Neural progenitor cell (in vitro differentiated cells): Measurements from ENCODE around the gene METTL6.

ENCODE experiments used
- EZH2 ChIP-seq: fragments of 200-600 bp; sonication (generic); IDR thresholded peaks from 2 replicates; pipeline ENCODE4 v1.6.1; 2017; ENCODE audit warnings: antibody characterized with exemption, mild to moderate bottlenecking, moderate library complexity
- EZH2phosphoT487 ChIP-seq: fragments of 200-600 bp; sonication (generic); IDR thresholded peaks from 2 replicates; pipeline ENCODE4 v1.6.1; 2017; ENCODE audit warnings: antibody characterized with exemption
- TF ChIP-seq, protein P1 (sequence below): fragments of 200-600 bp; sonication (generic); IDR thresholded peaks from 2 replicates; pipeline ENCODE4 v1.5.1; 2017; ENCODE audit warnings: antibody characterized with exemption, mild to moderate bottlenecking

- TF ChIP-seq, protein P1, sequence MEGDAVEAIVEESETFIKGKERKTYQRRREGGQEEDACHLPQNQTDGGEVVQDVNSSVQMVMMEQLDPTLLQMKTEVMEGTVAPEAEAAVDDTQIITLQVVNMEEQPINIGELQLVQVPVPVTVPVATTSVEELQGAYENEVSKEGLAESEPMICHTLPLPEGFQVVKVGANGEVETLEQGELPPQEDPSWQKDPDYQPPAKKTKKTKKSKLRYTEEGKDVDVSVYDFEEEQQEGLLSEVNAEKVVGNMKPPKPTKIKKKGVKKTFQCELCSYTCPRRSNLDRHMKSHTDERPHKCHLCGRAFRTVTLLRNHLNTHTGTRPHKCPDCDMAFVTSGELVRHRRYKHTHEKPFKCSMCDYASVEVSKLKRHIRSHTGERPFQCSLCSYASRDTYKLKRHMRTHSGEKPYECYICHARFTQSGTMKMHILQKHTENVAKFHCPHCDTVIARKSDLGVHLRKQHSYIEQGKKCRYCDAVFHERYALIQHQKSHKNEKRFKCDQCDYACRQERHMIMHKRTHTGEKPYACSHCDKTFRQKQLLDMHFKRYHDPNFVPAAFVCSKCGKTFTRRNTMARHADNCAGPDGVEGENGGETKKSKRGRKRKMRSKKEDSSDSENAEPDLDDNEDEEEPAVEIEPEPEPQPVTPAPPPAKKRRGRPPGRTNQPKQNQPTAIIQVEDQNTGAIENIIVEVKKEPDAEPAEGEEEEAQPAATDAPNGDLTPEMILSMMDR: no peak
- TF ChIP-seq EZH2: no peak
- no peak for TF ChIP-seq EZH2phosphoT487
These were observed 8.9 kb upstream of the METTL6 start for GRCh38 chr3:15436246-15436645.
